ENCODE results near the gene AKAP8.

DNA sequence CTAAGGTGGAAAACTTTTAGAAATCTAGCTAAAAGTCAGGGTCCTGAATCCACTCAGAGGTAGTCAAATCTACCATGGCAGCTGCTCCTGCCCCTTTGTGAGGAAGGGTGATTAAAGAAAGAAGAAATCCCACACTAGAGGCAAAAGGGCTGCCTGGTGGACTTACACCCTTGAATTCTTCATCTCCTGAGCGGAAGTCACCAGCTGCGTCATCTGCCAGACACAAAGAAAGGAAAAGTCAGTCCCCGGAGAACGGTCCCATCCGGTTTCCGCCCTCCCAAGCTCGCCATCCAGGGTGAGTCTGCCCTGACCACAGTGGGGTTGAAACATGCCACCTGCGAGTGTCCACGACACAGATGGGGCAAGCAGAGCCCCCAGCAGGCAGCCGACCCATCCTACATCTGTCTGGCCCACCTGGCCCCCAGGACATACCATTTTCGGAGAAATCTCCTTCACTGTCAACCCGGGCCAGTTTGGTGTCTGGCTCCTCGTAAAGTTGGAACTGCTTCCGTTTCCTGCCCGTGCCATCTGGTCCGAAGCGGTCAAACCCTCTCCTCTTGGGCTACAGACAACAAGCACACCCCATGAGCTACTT is 7.7 kb downstream of the AKAP8 start:
- no peak for TF ChIP-seq POLR2A (IDR thresholded peaks at IDR 0.05)
- TF ChIP-seq CTCF (IDR thresholded peaks at IDR 0.05): no peak

All from Peyer's patch (tissue), 4 donors.